Neutrophil (primary cell): Measurements from ENCODE around the gene CD63.
"Not testable (repeated sequence)": the region's sequence is repeated elsewhere in the genome, so short reads cannot be mapped to it uniquely, and the experiment has no call there.

Experiments used
- H3K27ac ChIP-seq: fragments of 200-600 bp; sonication (generic); 2 replicates; pipeline ENCODE4 v1.5.1; 2016; ENCODE audit warnings: mild to moderate bottlenecking, moderate library complexity
- H3K27me3 ChIP-seq: fragments of 200-600 bp; sonication (generic); 2 replicates; pipeline ENCODE4 v1.6.0; 2016; ENCODE audit warnings: mild to moderate bottlenecking
- H3K36me3 ChIP-seq: fragments of 200-600 bp; sonication (generic); 2 replicates; pipeline ENCODE4 v1.5.1; 2017
- H3K4me1 ChIP-seq, 2 experiments: fragments of 200-600 bp in 1 of 2; sonication (generic) in 1 of 2; 1 replicate in 1 of 2; 2 replicates in 1 of 2; pipeline versions ENCODE4 v1.5.1 to v1.6.1; 2013 to 2016; ENCODE audit warnings: low read depth in 1 of 2, low read length in 1 of 2, mild to moderate bottlenecking in 1 of 2, moderate library complexity in 1 of 2; ENCODE audit not compliant: control insufficient read depth in 1 of 2, insufficient read depth in 1 of 2
- H3K4me3 ChIP-seq, 2 experiments: fragments of 200-600 bp in 1 of 2; sonication (generic) in 1 of 2; 1 replicate in 1 of 2; 2 replicates in 1 of 2; pipeline ENCODE4 v1.5.1; 2013 to 2016; ENCODE audit warnings: low read depth in 1 of 2, low read length in 1 of 2, mild to moderate bottlenecking in 1 of 2, moderate library complexity in 1 of 2
- H3K9me3 ChIP-seq: fragments of 200-600 bp; sonication (generic); 2 replicates; pipeline ENCODE4 v1.5.1; 2016
- TF ChIP-seq, protein P1 (sequence below): fragments of 200-600 bp; sonication (generic); IDR thresholded peaks from 2 replicates; pipeline ENCODE4 v1.5.1; 2016; ENCODE audit warnings: antibody characterized with exemption

CD63 gene

DNA sequence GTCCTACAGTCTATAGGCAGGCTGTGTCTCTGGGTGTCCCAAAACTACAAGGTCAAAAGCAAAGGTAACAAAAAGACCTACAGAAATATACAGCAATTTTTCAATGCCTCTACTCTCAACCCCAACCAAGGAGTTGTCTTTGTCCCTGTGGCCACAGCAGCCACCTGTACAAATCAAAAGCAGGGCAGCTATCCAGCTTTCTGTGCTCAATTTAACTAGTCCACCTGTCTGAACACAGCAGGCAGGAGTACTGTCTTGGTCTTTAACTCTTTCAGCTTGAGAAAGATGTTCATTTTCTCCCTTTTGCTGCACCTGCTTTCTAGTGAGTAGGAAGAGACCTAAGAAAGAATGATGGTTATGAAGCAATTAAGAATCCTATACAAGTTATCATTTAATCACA, 33.8 kb upstream of the CD63 start:
- no peaks in the 10 kb centered on the region for H3K9me3 ChIP-seq
- H3K27ac ChIP-seq = no peak overlapping the region
- H3K4me1 ChIP-seq = no peaks in the 10 kb centered on the region
- no peaks in the 10 kb centered on the region for H3K27me3 ChIP-seq
- peaks cover 65% of the 10 kb centered on the region for H3K36me3 ChIP-seq
- TF ChIP-seq, protein P1, sequence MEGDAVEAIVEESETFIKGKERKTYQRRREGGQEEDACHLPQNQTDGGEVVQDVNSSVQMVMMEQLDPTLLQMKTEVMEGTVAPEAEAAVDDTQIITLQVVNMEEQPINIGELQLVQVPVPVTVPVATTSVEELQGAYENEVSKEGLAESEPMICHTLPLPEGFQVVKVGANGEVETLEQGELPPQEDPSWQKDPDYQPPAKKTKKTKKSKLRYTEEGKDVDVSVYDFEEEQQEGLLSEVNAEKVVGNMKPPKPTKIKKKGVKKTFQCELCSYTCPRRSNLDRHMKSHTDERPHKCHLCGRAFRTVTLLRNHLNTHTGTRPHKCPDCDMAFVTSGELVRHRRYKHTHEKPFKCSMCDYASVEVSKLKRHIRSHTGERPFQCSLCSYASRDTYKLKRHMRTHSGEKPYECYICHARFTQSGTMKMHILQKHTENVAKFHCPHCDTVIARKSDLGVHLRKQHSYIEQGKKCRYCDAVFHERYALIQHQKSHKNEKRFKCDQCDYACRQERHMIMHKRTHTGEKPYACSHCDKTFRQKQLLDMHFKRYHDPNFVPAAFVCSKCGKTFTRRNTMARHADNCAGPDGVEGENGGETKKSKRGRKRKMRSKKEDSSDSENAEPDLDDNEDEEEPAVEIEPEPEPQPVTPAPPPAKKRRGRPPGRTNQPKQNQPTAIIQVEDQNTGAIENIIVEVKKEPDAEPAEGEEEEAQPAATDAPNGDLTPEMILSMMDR = no peak
- no peak overlapping the region for H3K4me3 ChIP-seq

DNA sequence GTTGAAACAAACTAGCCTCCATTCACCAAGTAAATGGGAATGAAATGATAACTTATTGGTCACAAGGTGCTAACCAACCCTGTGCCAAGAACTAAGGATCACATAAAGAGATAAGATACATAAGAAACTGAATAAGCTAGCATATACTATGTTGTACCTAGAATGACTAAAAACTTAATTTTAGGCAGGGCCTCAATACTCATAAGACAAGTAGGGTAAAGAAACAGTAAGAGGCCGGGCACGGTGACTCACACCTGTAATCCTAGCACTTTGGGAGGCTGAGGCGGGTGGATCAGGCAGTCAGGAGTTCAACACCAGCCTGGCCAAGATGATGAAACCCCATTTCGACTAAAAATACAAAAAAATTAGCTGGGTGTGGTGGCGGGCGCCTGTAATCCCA, 31.9 kb upstream of the CD63 start:
- Histone ChIP-seq H3K4me1 (no peaks in the 10 kb centered on the region), H3K36me3 (peaks cover 72% of the 10 kb centered on the region), H3K9me3 (no peaks in the 10 kb centered on the region), H3K27ac (no peak overlapping the region), H3K27me3 (no peaks in the 10 kb centered on the region), H3K4me3 (no peak overlapping the region)
- TF ChIP-seq, protein P1 = no peak

DNA sequence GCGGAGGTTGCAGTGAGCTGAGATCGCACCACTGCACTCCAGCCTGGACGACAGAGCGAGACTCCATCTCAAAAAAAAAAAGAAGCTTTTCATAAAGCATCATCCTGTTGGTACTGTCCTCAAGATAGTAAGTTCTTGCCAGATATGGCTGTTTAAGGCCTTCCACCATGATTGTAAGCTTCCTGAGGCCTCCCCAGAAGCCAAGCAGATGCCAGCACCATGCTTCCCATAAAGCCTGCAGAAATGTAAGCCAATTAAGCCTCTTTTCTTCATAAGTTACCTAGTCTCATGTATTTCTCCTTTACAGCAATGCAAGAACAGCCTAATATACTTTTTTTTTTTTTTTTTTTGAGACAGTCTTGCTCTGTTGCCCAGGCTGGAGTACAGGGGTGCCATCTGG, 29.8 kb upstream of the CD63 start:
- H3K4me3 ChIP-seq, H3K4me1 ChIP-seq, H3K27ac ChIP-seq, H3K27me3 ChIP-seq, H3K9me3 ChIP-seq: not testable (repeated sequence)
- peaks cover 85% of the 10 kb centered on the region for H3K36me3 ChIP-seq

DNA sequence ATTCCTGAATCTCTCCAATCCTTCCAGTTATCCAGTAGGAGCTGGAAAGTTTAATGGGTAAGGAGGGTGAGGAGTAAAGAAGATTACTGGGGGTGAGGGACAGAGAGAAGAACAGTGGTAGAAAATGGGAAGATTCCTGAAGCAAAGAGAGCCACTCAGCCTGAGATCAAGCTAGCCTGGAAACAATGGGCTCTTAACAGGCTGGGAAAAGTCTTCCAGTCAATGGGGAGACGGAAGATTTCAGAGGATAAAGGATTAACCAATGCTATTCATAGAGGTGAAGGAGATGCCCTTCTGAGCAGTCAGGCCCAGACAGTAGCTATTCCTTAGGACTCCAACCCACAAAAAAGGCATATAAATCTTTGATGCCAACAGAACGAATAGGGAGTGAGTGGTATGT, 28.9 kb upstream of the CD63 start:
- no peaks in the 10 kb centered on the region for H3K27me3 ChIP-seq
- peaks cover 85% of the 10 kb centered on the region for H3K36me3 ChIP-seq
- H3K27ac ChIP-seq = no peak overlapping the region
- H3K9me3 ChIP-seq = no peaks in the 10 kb centered on the region
- TF ChIP-seq, protein P1 = no peak
- no peak overlapping the region for H3K4me3 ChIP-seq
- H3K4me1 ChIP-seq = no peaks in the 10 kb centered on the region

DNA sequence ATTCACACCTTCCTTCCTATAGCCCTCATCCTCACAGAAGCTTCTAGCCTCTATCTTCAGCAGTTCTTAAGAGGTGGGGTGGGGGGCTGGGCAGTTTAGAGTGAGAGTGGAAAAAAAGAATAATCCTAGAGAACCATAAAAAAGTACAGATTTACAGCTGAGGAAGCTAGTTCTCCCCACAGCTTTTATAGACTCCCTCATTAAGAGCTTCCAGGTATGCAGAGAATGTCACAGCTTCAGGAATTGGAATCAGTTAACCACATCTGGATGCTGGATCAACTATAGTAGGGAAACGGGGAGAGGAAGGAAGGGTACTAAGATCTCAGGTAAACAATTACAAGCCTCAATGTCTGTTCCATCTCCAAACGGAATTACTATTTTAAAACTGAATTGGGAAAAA, 26.4 kb upstream of the CD63 start:
- no peak overlapping the region for H3K4me3 ChIP-seq
- no peaks in the 10 kb centered on the region for H3K9me3 ChIP-seq
- H3K27me3 ChIP-seq = no peaks in the 10 kb centered on the region

DNA sequence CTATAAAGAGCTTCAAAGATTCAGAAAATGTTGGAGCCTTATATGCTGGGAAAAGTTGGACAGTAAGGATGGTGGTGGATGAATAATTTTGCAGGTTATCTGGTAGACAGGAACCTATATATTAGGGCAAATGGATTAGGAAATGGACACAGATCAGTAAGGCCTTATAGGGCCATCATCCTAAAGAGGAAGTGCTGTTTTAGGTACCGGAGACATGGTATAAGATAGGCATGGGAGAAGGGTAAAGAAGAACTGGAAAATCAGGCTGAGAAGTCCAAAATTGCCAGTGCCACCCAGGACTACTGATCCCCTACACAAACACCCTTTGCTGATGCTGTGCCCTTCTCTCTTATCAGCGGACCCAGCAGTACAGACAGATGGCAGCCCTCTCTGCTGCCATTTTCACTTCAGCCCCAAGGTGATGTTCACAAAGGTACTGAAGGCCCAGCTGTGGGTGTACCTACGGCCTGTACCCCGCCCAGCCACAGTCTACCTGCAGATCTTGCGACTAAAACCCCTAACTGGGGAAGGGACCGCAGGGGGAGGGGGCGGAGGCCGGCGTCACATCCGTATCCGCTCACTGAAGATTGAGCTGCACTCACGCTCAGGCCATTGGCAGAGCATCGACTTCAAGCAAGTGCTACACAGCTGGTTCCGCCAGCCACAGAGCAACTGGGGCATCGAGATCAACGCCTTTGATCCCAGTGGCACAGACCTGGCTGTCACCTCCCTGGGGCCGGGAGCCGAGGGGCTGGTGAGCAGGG, 19.6 kb upstream of the CD63 start:
- Histone ChIP-seq H3K27me3 (peaks cover 36% of the 10 kb centered on the region), H3K4me1 (peaks cover 9 to 10% of the 10 kb centered on the region in 2 experiments), H3K27ac (no peak overlapping the region), H3K9me3 (no peaks in the 10 kb centered on the region), H3K4me3 (no peak overlapping the region), H3K36me3 (peaks cover 33% of the 10 kb centered on the region)
- TF ChIP-seq, protein P1 = no peak

More for the DNA sequence above, 26.4 kb upstream of the CD63 start:
- peaks cover 94% of the 10 kb centered on the region for H3K36me3 ChIP-seq
- no peaks in the 10 kb centered on the region for H3K4me1 ChIP-seq
- H3K27ac ChIP-seq = no peak overlapping the region
- TF ChIP-seq, protein P1 = no peak
